Ovary (tissue), 9 donors: ENCODE data around the gene PLXNA4. TPM values are rescaled to one million over a fixed set of nuclear protein-coding genes. Genes with fewer than 3 reads are reported as not detected.

ENCODE experiments used
- DNase-seq, 5 donors: peaks; one replicate each; pipeline ENCODE4 v3.0.0-alpha.2; 2019 to 2020
- H3K27ac ChIP-seq, 2 donors: fragments of 200-600 bp; one replicate each; pipeline versions ENCODE4 v1.5.1 to v1.8.0; 2019 to 2022
- H3K27me3 ChIP-seq: fragments of 200-600 bp; one replicate; pipeline ENCODE4 v1.8.0; 2022
- H3K36me3 ChIP-seq: fragments of 200-600 bp; sonication (generic); one replicate; pipeline ENCODE4 v1.5.1; 2019
- H3K4me1 ChIP-seq: one replicate; pipeline ENCODE4 v1.8.1; 2013; ENCODE audit warnings: mild to moderate bottlenecking, moderate library complexity; ENCODE audit not compliant: insufficient read depth
- H3K4me3 ChIP-seq: fragments of 200-600 bp; sonication (generic); one replicate; pipeline ENCODE4 v1.5.1; 2017
- H3K9me3 ChIP-seq, 2 donors: fragments of 200-600 bp in 1 of 2; sonication (generic) in 1 of 2; one replicate each; pipeline versions ENCODE4 v1.5.1 to v1.8.1; 2013 to 2019; ENCODE audit warnings: mild to moderate bottlenecking in 1 of 2, moderate library complexity in 1 of 2
- CTCF ChIP-seq, 3 donors: fragments of 450-650 bp in 2 of 3; fragments of 200-600 bp in 1 of 3; IDR thresholded peaks; one replicate each; pipeline versions ENCODE4 v1.5.1 to v1.8.0; 2016 to 2022; ENCODE audit warnings: antibody characterized with exemption in 3 of 3, mild to moderate bottlenecking in 1 of 3
- EP300 ChIP-seq: sonication (generic); formaldehyde crosslinking; IDR thresholded peaks from one replicate; pipeline ENCODE4 v1.6.1; 2017; ENCODE audit warnings: antibody characterized with exemption
- POLR2A ChIP-seq: fragments of 450-650 bp; IDR thresholded peaks from one replicate; pipeline ENCODE4 v1.6.1; 2017; ENCODE audit warnings: antibody characterized with exemption, mild to moderate bottlenecking, moderate library complexity
- WGBS, 3 donors: extraction: QIAGEN DNeasy Blood & Tissue Kit in 1 of 3; methylation state at CpG; one replicate each; pipeline versions ENCODE4 v1.1.5 to v1.1.7; 2013 to 2017; 5-methylcytosine and 5-hydroxymethylcytosine counted together
- intact Hi-C, 4 donors: fragments of 100-400 bp; cut with DNase I; formaldehyde crosslinking; loops; one replicate each; pipeline versions ENCODE4 v1.11.0 to v1.15.1; 2022 to 2023
- polyA plus RNA-seq, 2 donors: library from polyadenylated mRNA; stranded (reverse); fragments of 200-250 nt in 1 of 2; fragments of 350-450 nt in 1 of 2; fragmentation: Illumina TruSeq in 1 of 2; extraction: RNeasy Lipid Tissue Mini Kit (QIAGEN cat#74804) in 1 of 2; gene quantifications; one replicate each; pipeline ENCODE4 v1.2.3, GENCODE V29; 2013 to 2014
- total RNA-seq, 7 donors: library from RNA; depleted of rRNA in 2 of 7; stranded (reverse); fragments of >200 nt in 2 of 7; fragmentation: NEBNext Ultra II Directional in 3 of 7; extraction: Animal tissue kit (Norgen Biotek cat#: 25700) in 3 of 7; gene quantifications; one replicate each; pipeline versions ENCODE4 v1.1.0 to v1.2.4, GENCODE V29; 2016 to 2023
- donor health status: DM: no; HTN: no; CAD: no; lungs with moderate emphysema.
- donor health status: DM: no; HTN: no; CAD: no.
- donor health status: Bipolar disorder and iron deficiency.
- donor health status: DM: yes; HTN: yes; CAD: no.
- donor health status: DM: no; HTN: no; CAD: no.
- donor health status: DM: yes; HTN: yes; CAD: no.

The PLXNA4 gene
- total and polyA plus RNA-seq, 9 donors, result 5.1 to 39.9 (median 11.4) TPM

- peak overlapping the region in 1 of 2 donors; percentile 69 for H3K27ac ChIP-seq
- H3K36me3 ChIP-seq, result no peaks in the 10 kb centered on the region
- H3K4me1 ChIP-seq, result peaks cover 21% of the 10 kb centered on the region
- DNase-seq, result no peak
- intact Hi-C loops, result no loop called here
- no peaks in the 10 kb centered on the region for H3K27me3 ChIP-seq
- no peaks in the 10 kb centered on the region for H3K9me3 ChIP-seq
- H3K4me3 ChIP-seq, result no peak overlapping the region
- 81 to 87% (median 85%) methylated on average over 3 of the region's 3 CpGs for WGBS, 3 donors
- TF ChIP-seq CTCF (IDR thresholded peaks at IDR 0.05) (no peak), EP300 (no peak), POLR2A (no peak)
These were observed 172.0 kb downstream of the PLXNA4 start for GRCh38 chr7:132404261-132404660.

- intact Hi-C loops, result no loop called here
- TF ChIP-seq CTCF (IDR thresholded peaks at IDR 0.05), result no peak
- no peak for TF ChIP-seq EP300
- H3K27ac ChIP-seq, result peak overlapping the region; percentile 7 to 69
- no peaks in the 10 kb centered on the region for H3K9me3 ChIP-seq
- no peaks in the 10 kb centered on the region for H3K27me3 ChIP-seq
- 36 to 46% (median 41%) methylated on average over 11 of the region's 11 CpGs for WGBS, 3 donors
- H3K36me3 ChIP-seq, result no peaks in the 10 kb centered on the region
- H3K4me1 ChIP-seq, result peaks cover 20% of the 10 kb centered on the region
- no peak overlapping the region for H3K4me3 ChIP-seq
- DNase-seq, result peak in 3 of 5 donors; percentile 34 to 58 (median 47)
These were observed 172.7 kb downstream of the PLXNA4 start for GRCh38 chr7:132403465-132404110.

- no peaks in the 10 kb centered on the region for H3K9me3 ChIP-seq
- no peaks in the 10 kb centered on the region for H3K36me3 ChIP-seq
- DNase-seq, result peak; percentile 74 to 86 (median 83)
- TF ChIP-seq POLR2A (no peak), EP300 (peak; percentile 61)
- no peak overlapping the region for H3K4me3 ChIP-seq
- intact Hi-C loops, result no loop called here
- H3K27me3 ChIP-seq, result no peaks in the 10 kb centered on the region
- peak overlapping the region; percentile 7 to 69 for H3K27ac ChIP-seq
- peaks cover 20% of the 10 kb centered on the region for H3K4me1 ChIP-seq
- WGBS, 3 donors, result 17 to 32% (median 24%) methylated on average over 8 of the region's 8 CpGs
These were observed 173.5 kb downstream of the PLXNA4 start for GRCh38 chr7:132402751-132403245.

- no peak for DNase-seq
- no peaks in the 10 kb centered on the region for H3K36me3 ChIP-seq
- no peak overlapping the region for H3K4me3 ChIP-seq
- peaks cover 20% of the 10 kb centered on the region for H3K4me1 ChIP-seq
- 88 to 94% (median 91%) methylated on average over 5 of the region's 5 CpGs for WGBS, 3 donors
- intact Hi-C loops, result no loop called here
- no peaks in the 10 kb centered on the region for H3K9me3 ChIP-seq
- H3K27me3 ChIP-seq, result no peaks in the 10 kb centered on the region
- H3K27ac ChIP-seq, result peak overlapping the region in 1 of 2 donors; percentile 69
- TF ChIP-seq EP300, result no peak
- no peak for TF ChIP-seq POLR2A
- no peak for TF ChIP-seq CTCF (IDR thresholded peaks at IDR 0.05)
These were observed 174.2 kb downstream of the PLXNA4 start for GRCh38 chr7:132402096-132402495.

- H3K4me3 ChIP-seq, result no peak overlapping the region
- no peak overlapping the region for H3K27ac ChIP-seq
- 32 to 45% (median 38%) methylated on average over 10 of the region's 10 CpGs for WGBS, 3 donors
- no peaks in the 10 kb centered on the region for H3K27me3 ChIP-seq
- TF ChIP-seq POLR2A (no peak), EP300 (no peak), CTCF (IDR thresholded peaks at IDR 0.05) (no peak)
- intact Hi-C loops, result no loop called here
- no peaks in the 10 kb centered on the region for H3K36me3 ChIP-seq
- DNase-seq, result peak in 1 of 5 donors; percentile 66
- H3K9me3 ChIP-seq, result no peaks in the 10 kb centered on the region
- peaks cover 20% of the 10 kb centered on the region for H3K4me1 ChIP-seq
These were observed 175.6 kb downstream of the PLXNA4 start for GRCh38 chr7:132400561-132401142.
